H9 (cell line): ENCODE data around the gene FAM227A. TPM values are rescaled to one million over a fixed set of nuclear protein-coding genes. Genes with fewer than 3 reads are reported as not detected.

Experiments used
- DNase-seq: peaks from one replicate; pipeline ENCODE4 v3.0.0-alpha.2; 2017
- H2AFZ ChIP-seq: one replicate; pipeline ENCODE4 v1.6.1; 2013; ENCODE audit warnings: mild to moderate bottlenecking, low read length, control low read depth, moderate library complexity
- H2AK5ac ChIP-seq: 2 replicates; pipeline ENCODE4 v1.6.1; 2013; ENCODE audit warnings: low read length, control low read depth, mixed read lengths; ENCODE audit not compliant: insufficient read length
- H2BK120ac ChIP-seq: one replicate; pipeline ENCODE4 v1.6.1; 2013; ENCODE audit warnings: low read depth, mild to moderate bottlenecking, low read length, control low read depth, inconsistent platforms; ENCODE audit not compliant: poor library complexity, severe bottlenecking
- H2BK12ac ChIP-seq: 2 replicates; pipeline ENCODE4 v1.6.1; 2013; ENCODE audit warnings: low read length, control low read depth, mixed read lengths, low read depth; ENCODE audit not compliant: insufficient read length
- H2BK15ac ChIP-seq: 2 replicates; pipeline ENCODE4 v1.6.1; 2013; ENCODE audit warnings: low read depth, low read length, control low read depth
- H2BK20ac ChIP-seq: one replicate; pipeline ENCODE4 v1.6.1; 2013; ENCODE audit warnings: low read depth, mild to moderate bottlenecking, low read length, control low read depth, inconsistent platforms; ENCODE audit not compliant: poor library complexity, severe bottlenecking
- H2BK5ac ChIP-seq: 2 replicates; pipeline ENCODE4 v1.6.1; 2013; ENCODE audit warnings: low read length, control low read depth, mixed read lengths; ENCODE audit not compliant: insufficient read length
- H3K14ac ChIP-seq: 2 replicates; pipeline ENCODE4 v1.6.1; 2013; ENCODE audit warnings: low read length, control low read depth; ENCODE audit not compliant: insufficient read depth
- H3K18ac ChIP-seq: 2 replicates; pipeline ENCODE4 v1.6.1; 2013; ENCODE audit warnings: low read depth, mild to moderate bottlenecking, mixed read lengths, low read length, control low read depth; ENCODE audit not compliant: insufficient read length
- H3K23ac ChIP-seq: 2 replicates; pipeline ENCODE4 v1.6.1; 2013; ENCODE audit warnings: low read length, control low read depth, mixed read lengths, low read depth; ENCODE audit not compliant: insufficient read length
- H3K23me2 ChIP-seq: 2 replicates; pipeline ENCODE4 v1.6.1; 2013; ENCODE audit warnings: low read depth, mild to moderate bottlenecking, mixed read lengths, low read length, control low read depth; ENCODE audit not compliant: insufficient read length, poor library complexity, severe bottlenecking
- H3K27ac ChIP-seq: 2 replicates; pipeline ENCODE4 v1.5.1; 2013; ENCODE audit warnings: low read length, control low read depth, mixed read lengths, low read depth; ENCODE audit not compliant: insufficient read length
- H3K27me3 ChIP-seq: 2 replicates; pipeline ENCODE4 v1.6.1; 2013; ENCODE audit warnings: low read length, control low read depth, inconsistent platforms; ENCODE audit not compliant: insufficient read depth
- H3K4ac ChIP-seq: 2 replicates; pipeline ENCODE4 v1.6.1; 2013; ENCODE audit warnings: low read depth, mild to moderate bottlenecking, control low read depth, inconsistent platforms, low read length, moderate library complexity
- H3K4me1 ChIP-seq: 2 replicates; pipeline ENCODE4 v1.6.1; 2013; ENCODE audit warnings: low read length, control low read depth, inconsistent platforms; ENCODE audit not compliant: insufficient read depth
- H3K4me2 ChIP-seq: 2 replicates; pipeline ENCODE4 v1.6.1; 2013; ENCODE audit warnings: low read length, control low read depth, mixed read lengths; ENCODE audit not compliant: insufficient read length, insufficient read depth
- H3K56ac ChIP-seq: 2 replicates; pipeline ENCODE4 v1.6.1; 2013; ENCODE audit warnings: low read depth, mild to moderate bottlenecking, mixed read lengths, low read length, control low read depth; ENCODE audit not compliant: insufficient read length
- H3K79me1 ChIP-seq: 2 replicates; pipeline ENCODE4 v1.6.1; 2013; ENCODE audit warnings: low read depth, mild to moderate bottlenecking, moderate library complexity, low read length, control low read depth, inconsistent platforms; ENCODE audit not compliant: insufficient read depth, poor library complexity, severe bottlenecking
- H3K79me2 ChIP-seq: 2 replicates; pipeline ENCODE4 v1.6.1; 2013; ENCODE audit warnings: low read length, control low read depth, inconsistent platforms; ENCODE audit not compliant: insufficient read depth
- H3K9ac ChIP-seq: 2 replicates; pipeline ENCODE4 v1.6.1; 2013; ENCODE audit warnings: low read length, control low read depth, mixed read lengths; ENCODE audit not compliant: insufficient read length; ENCODE audit errors: extremely low read depth
- H3K9me3 ChIP-seq: one replicate; pipeline ENCODE4 v1.6.1; 2013; ENCODE audit warnings: low read depth, low read length, inconsistent platforms; ENCODE audit not compliant: control insufficient read depth
- H3T11ph ChIP-seq: one replicate; pipeline ENCODE4 v1.6.1; 2013; ENCODE audit warnings: mild to moderate bottlenecking, low read length, control low read depth, inconsistent platforms
- H4K20me1 ChIP-seq: one replicate; pipeline ENCODE4 v1.6.1; 2013; ENCODE audit not compliant: control insufficient read depth, insufficient read length, insufficient read depth
- H4K5ac ChIP-seq: 2 replicates; pipeline ENCODE4 v1.6.1; 2013; ENCODE audit warnings: low read depth, mild to moderate bottlenecking, mixed read lengths, low read length, control low read depth; ENCODE audit not compliant: insufficient read length
- H4K8ac ChIP-seq: replicated peaks from 2 replicates; pipeline ENCODE4 v1.6.1; 2013; ENCODE audit warnings: low read length, control low read depth, mixed read lengths, low read depth; ENCODE audit not compliant: insufficient read length
- H4K91ac ChIP-seq: 2 replicates; pipeline ENCODE4 v1.6.1; 2013; ENCODE audit warnings: low read depth, mild to moderate bottlenecking, moderate library complexity, mixed read lengths, low read length, control low read depth; ENCODE audit not compliant: insufficient read length
- H3K27ac Mint-ChIP-seq, 3 experiments: 2 replicates in 2 of 3; 3 replicates in 1 of 3; pipeline ENCODE4 v1.8.0; 2020 to 2021; ENCODE audit warnings: mixed read lengths in 3 of 3, mild to moderate bottlenecking in 1 of 3, moderate library complexity in 1 of 3
- H3K27me3 Mint-ChIP-seq: 2 replicates; pipeline ENCODE4 v1.8.0; 2021; ENCODE audit warnings: low read depth, mild to moderate bottlenecking, moderate library complexity, mixed read lengths
- H3K36me3 Mint-ChIP-seq, 3 experiments: 2 replicates in 2 of 3; 3 replicates in 1 of 3; pipeline ENCODE4 v1.8.0; 2020 to 2021; ENCODE audit warnings: low read depth in 3 of 3, mixed read lengths in 3 of 3; ENCODE audit not compliant: insufficient read depth in 1 of 3
- H3K4me1 Mint-ChIP-seq, 2 experiments: 2 replicates each; pipeline ENCODE4 v1.8.0; 2020; ENCODE audit warnings: mixed read lengths in 2 of 2
- H3K4me3 Mint-ChIP-seq, 2 experiments: 2 replicates in 1 of 2; 3 replicates in 1 of 2; pipeline ENCODE4 v1.8.0; 2020 to 2021; ENCODE audit warnings: mild to moderate bottlenecking in 2 of 2, mixed read lengths in 2 of 2, moderate library complexity in 1 of 2
- H3K9me3 Mint-ChIP-seq, 2 experiments: 2 replicates in 1 of 2; 3 replicates in 1 of 2; pipeline ENCODE4 v1.8.0; 2020; ENCODE audit warnings: mild to moderate bottlenecking in 2 of 2, mixed read lengths in 2 of 2, moderate library complexity in 1 of 2
- WGBS: extraction: QIAGEN DNeasy Blood & Tissue Kit; methylation state at CpG from one replicate; pipeline ENCODE4 v1.1.7; 2013; ENCODE audit warnings: missing lambda C conversion rate, low lambda C conversion rate, mixed read lengths; ENCODE audit not compliant: insufficient read length; ENCODE audit errors: extremely low coverage; 5-methylcytosine and 5-hydroxymethylcytosine counted together
- total RNA-seq: library from RNA; stranded (reverse); gene quantifications from 2 replicates; pipeline ENCODE4 v1.2.1, GENCODE V29; 2021
- TF ChIP-seq, protein P1 (sequence below): fragments of 200-600 bp; sonication (generic); conservative IDR thresholded peaks from 3 replicates; pipeline ENCODE4 v1.8.0; 2021; ENCODE audit warnings: antibody characterized with exemption, mild to moderate bottlenecking

FAM227A gene
- total RNA-seq, 1 experiment from 2014 or later = 3.6 TPM

DNA sequence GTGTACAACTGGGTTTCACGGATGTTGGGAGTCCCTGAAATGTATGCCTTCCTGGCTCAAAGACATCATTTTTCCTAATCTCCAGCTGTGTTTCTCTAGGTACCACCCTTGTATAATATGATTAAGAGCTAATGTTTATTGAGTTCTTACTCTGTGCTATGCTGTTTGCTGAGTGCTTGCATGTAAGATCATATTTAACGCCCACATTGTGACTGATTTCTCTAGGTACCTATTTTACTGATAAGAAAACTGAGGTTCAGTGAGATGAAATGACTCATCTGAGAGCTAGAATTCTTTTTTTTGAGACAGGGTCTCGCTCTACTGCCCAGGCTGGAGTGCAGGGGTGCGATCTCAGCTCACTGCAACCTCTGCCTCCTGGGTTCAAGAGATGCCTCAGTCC lies 42.6 kb downstream of the FAM227A start:
- no peak for DNase-seq
- H2BK20ac ChIP-seq = no peak overlapping the region
- H4K5ac ChIP-seq = no peak overlapping the region
- no peak overlapping the region for H4K8ac ChIP-seq
- Mint-ChIP-seq H3K4me1 (peaks cover 8 to 11% of the 10 kb centered on the region in 2 experiments), H3K4me3 (no peak overlapping the region), H3K27me3 (peaks cover 2% of the 10 kb centered on the region; the same call in 1 of the 2 replicates), H3K36me3 (peaks cover 19 to 39% (median 29%) of the 10 kb centered on the region in 3 experiments; a peak in 6 of 7 replicates), H3K9me3 (peaks cover 3 to 8% of the 10 kb centered on the region in 2 experiments; a peak in 4 of 5 replicates), H3K27ac (no peak overlapping the region)
- H2AFZ ChIP-seq = no peak overlapping the region
- no peak overlapping the region for H3K4me2 ChIP-seq
- no peak overlapping the region for H3T11ph ChIP-seq
- H4K91ac ChIP-seq = no peak overlapping the region
- no peak overlapping the region for H3K9ac ChIP-seq
- H3K79me1 ChIP-seq = no peaks in the 10 kb centered on the region
- no peaks in the 10 kb centered on the region; the same call in 1 of the 2 replicates for H3K27me3 ChIP-seq
- no peak overlapping the region for H3K4ac ChIP-seq
- H3K56ac ChIP-seq = no peak overlapping the region
- H2BK120ac ChIP-seq = no peak overlapping the region
- TF ChIP-seq, protein P1, sequence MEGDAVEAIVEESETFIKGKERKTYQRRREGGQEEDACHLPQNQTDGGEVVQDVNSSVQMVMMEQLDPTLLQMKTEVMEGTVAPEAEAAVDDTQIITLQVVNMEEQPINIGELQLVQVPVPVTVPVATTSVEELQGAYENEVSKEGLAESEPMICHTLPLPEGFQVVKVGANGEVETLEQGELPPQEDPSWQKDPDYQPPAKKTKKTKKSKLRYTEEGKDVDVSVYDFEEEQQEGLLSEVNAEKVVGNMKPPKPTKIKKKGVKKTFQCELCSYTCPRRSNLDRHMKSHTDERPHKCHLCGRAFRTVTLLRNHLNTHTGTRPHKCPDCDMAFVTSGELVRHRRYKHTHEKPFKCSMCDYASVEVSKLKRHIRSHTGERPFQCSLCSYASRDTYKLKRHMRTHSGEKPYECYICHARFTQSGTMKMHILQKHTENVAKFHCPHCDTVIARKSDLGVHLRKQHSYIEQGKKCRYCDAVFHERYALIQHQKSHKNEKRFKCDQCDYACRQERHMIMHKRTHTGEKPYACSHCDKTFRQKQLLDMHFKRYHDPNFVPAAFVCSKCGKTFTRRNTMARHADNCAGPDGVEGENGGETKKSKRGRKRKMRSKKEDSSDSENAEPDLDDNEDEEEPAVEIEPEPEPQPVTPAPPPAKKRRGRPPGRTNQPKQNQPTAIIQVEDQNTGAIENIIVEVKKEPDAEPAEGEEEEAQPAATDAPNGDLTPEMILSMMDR = no peak
- H2BK12ac ChIP-seq = no peak overlapping the region
- H2AK5ac ChIP-seq = no peak overlapping the region
- H3K4me1 ChIP-seq = 0 out of 2 replicates have a peak, but pooled peaks cover 2% of the 10 kb centered on the region
- no peak overlapping the region for H3K23ac ChIP-seq
- H4K20me1 ChIP-seq = no peaks in the 10 kb centered on the region
- H2BK5ac ChIP-seq = no peak overlapping the region
- no peak overlapping the region for H2BK15ac ChIP-seq
- H3K14ac ChIP-seq = no peak overlapping the region
- H3K79me2 ChIP-seq = no peaks in the 10 kb centered on the region
- H3K27ac ChIP-seq = no peak overlapping the region
- H3K18ac ChIP-seq = no peak overlapping the region
- no CpG with 5 or more reads among the region's 4 CpGs for WGBS
- no peaks in the 10 kb centered on the region for H3K23me2 ChIP-seq
- H3K9me3 ChIP-seq = peaks cover 8% of the 10 kb centered on the region
